GM23338 (cell line): ENCODE data around the gene WDR5B. TPM values are rescaled to one million over a fixed set of nuclear protein-coding genes. Genes with fewer than 3 reads are reported as not detected.

Experiments
- ATAC-seq: fragments of 200-7000 bp; cut with Tn5 transposase; 3 replicates; pipeline ENCODE4 v1.9.1; 2020
- DNase-seq: peaks from one replicate; pipeline ENCODE4 v3.0.0-alpha.2; 2015; ENCODE audit warnings: low spot score
- H2AFZ ChIP-seq: fragments of 200-600 bp; sonication (generic); 2 replicates; pipeline ENCODE4 v1.8.0; 2016; ENCODE audit warnings: antibody characterized with exemption, mild to moderate bottlenecking, moderate library complexity
- H3F3A ChIP-seq: fragments of 200-600 bp; sonication (generic); replicated peaks from 2 replicates; pipeline ENCODE4 v1.8.0; 2017; ENCODE audit warnings: antibody characterized with exemption, mixed run types, low read depth
- H3K27ac ChIP-seq: fragments of 200-600 bp; sonication (generic); 2 replicates; pipeline ENCODE4 v1.6.1; 2016; ENCODE audit warnings: low read depth
- H3K27me3 ChIP-seq: fragments of 200-600 bp; sonication (generic); 2 replicates; pipeline ENCODE4 v1.8.0; 2016; ENCODE audit warnings: mild to moderate bottlenecking, mixed run types, moderate library complexity; ENCODE audit not compliant: insufficient read depth
- H3K36me3 ChIP-seq: fragments of 200-600 bp; sonication (generic); 2 replicates; pipeline ENCODE4 v1.8.0; 2016; ENCODE audit warnings: mild to moderate bottlenecking; ENCODE audit not compliant: insufficient read depth
- H3K4me1 ChIP-seq: fragments of 200-600 bp; sonication (generic); 2 replicates; pipeline ENCODE4 v1.8.0; 2016; ENCODE audit warnings: mild to moderate bottlenecking, moderate library complexity; ENCODE audit not compliant: insufficient read depth
- H3K4me2 ChIP-seq: fragments of 200-600 bp; sonication (generic); 2 replicates; pipeline ENCODE4 v1.7.1; 2017; ENCODE audit warnings: mixed run types
- H3K4me3 ChIP-seq: fragments of 200-600 bp; sonication (generic); 2 replicates; pipeline ENCODE4 v1.6.1; 2016; ENCODE audit warnings: mixed run types
- H3K79me2 ChIP-seq: fragments of 200-600 bp; sonication (generic); replicated peaks from 2 replicates; pipeline ENCODE4 v1.8.0; 2017; ENCODE audit warnings: mild to moderate bottlenecking; ENCODE audit not compliant: insufficient read depth
- H3K9me2 ChIP-seq: fragments of 200-600 bp; sonication (generic); 2 replicates; pipeline ENCODE4 v1.8.0; 2017; ENCODE audit not compliant: insufficient read depth
- H4K20me1 ChIP-seq: fragments of 200-600 bp; sonication (generic); replicated peaks from 2 replicates; pipeline ENCODE4 v1.8.0; 2017; ENCODE audit warnings: mild to moderate bottlenecking; ENCODE audit not compliant: insufficient read depth
- H3K27ac Mint-ChIP-seq: 2 replicates; pipeline ENCODE4 v1.8.0; 2020; ENCODE audit warnings: inconsistent platforms, mild to moderate bottlenecking, moderate library complexity, mixed read lengths
- H3K27me3 Mint-ChIP-seq: 3 replicates; pipeline ENCODE4 v1.8.0; 2022; ENCODE audit warnings: low read depth, mild to moderate bottlenecking, moderate library complexity, mixed read lengths, inconsistent platforms; ENCODE audit not compliant: insufficient read depth, poor library complexity
- H3K36me3 Mint-ChIP-seq: 3 replicates; pipeline ENCODE4 v1.8.0; 2021; ENCODE audit warnings: low read depth, mild to moderate bottlenecking, inconsistent platforms, moderate library complexity, mixed read lengths
- H3K4me1 Mint-ChIP-seq: 3 replicates; pipeline ENCODE4 v1.8.0; 2020; ENCODE audit warnings: mild to moderate bottlenecking, inconsistent platforms, mixed read lengths
- H3K4me3 Mint-ChIP-seq: 3 replicates; pipeline ENCODE4 v1.8.0; 2021; ENCODE audit warnings: moderate library complexity, mild to moderate bottlenecking, inconsistent platforms, mixed read lengths
- H3K9me3 Mint-ChIP-seq: 3 replicates; pipeline ENCODE4 v1.8.0; 2020; ENCODE audit warnings: moderate library complexity, mild to moderate bottlenecking, inconsistent platforms, mixed read lengths
- CREB1 ChIP-seq: fragments of 250-450 bp; sonication (Bioruptor Pico); IDR thresholded peaks from 2 replicates; pipeline ENCODE4 v1.5.0; 2020; ENCODE audit warnings: low read depth, mild to moderate bottlenecking, moderate library complexity
- EZH2phosphoT487 ChIP-seq: fragments of 200-600 bp; sonication (generic); IDR thresholded peaks from one replicate; pipeline ENCODE4 v1.8.1; 2018; ENCODE audit warnings: antibody characterized with exemption; ENCODE audit not compliant: unreplicated experiment
- JUNB ChIP-seq: IDR thresholded peaks from one replicate; pipeline ENCODE4 v1.6.1; 2016; ENCODE audit warnings: antibody characterized with exemption; ENCODE audit not compliant: unreplicated experiment
- NANOG ChIP-seq: IDR thresholded peaks from 2 replicates; pipeline ENCODE4 v1.6.1; 2016; ENCODE audit warnings: antibody characterized with exemption, borderline replicate concordance
- POLR2AphosphoS5 ChIP-seq: IDR thresholded peaks from 2 replicates; pipeline ENCODE4 v1.6.1; 2016; ENCODE audit warnings: antibody characterized with exemption, low read depth
- STAT1 ChIP-seq: IDR thresholded peaks from one replicate; pipeline ENCODE4 v1.6.1; 2016; ENCODE audit warnings: antibody characterized with exemption; ENCODE audit not compliant: unreplicated experiment
- polyA plus RNA-seq: library from polyadenylated mRNA; unstranded; fragments of >200 nt; fragmentation: Nextera tagmentation; extraction: Ambion mirVana; gene quantifications from 2 replicates; pipeline ENCODE4 v1.2.1, GENCODE V29; 2016
- total RNA-seq: library from RNA; depleted of rRNA; stranded (reverse); fragments of >200 nt; shearing (Covaris generic); gene quantifications from 2 replicates; pipeline ENCODE4 v1.2.3, GENCODE V29; 2014
- TF ChIP-seq, protein P1 (sequence below), 2 experiments: fragments of 200-600 bp in 1 of 2; sonication (generic) in 1 of 2; conservative IDR thresholded peaks; 2 replicates each; pipeline versions ENCODE4 v1.5.1 to v1.6.1; 2016 to 2017; ENCODE audit warnings: antibody characterized with exemption in 2 of 2, low read depth in 2 of 2, mild to moderate bottlenecking in 2 of 2, moderate library complexity in 1 of 2
- TF ChIP-seq, protein P2 (sequence below): IDR thresholded peaks from 2 replicates; pipeline ENCODE4 v1.6.1; 2016; ENCODE audit warnings: antibody characterized with exemption
- TF ChIP-seq, protein P3 (sequence below): fragments of 250-450 bp; sonication (Bioruptor Pico); IDR thresholded peaks from 2 replicates; pipeline ENCODE4 v1.5.0; 2020; ENCODE audit warnings: mild to moderate bottlenecking, moderate library complexity
- TF ChIP-seq, protein P4 (sequence below): IDR thresholded peaks from one replicate; pipeline ENCODE4 v1.6.1; 2018; ENCODE audit warnings: antibody characterized with exemption; ENCODE audit not compliant: unreplicated experiment

Gene WDR5B
- total and polyA plus RNA-seq, 2 experiments from 2014 or later, result 0.81 to 2.7 TPM

GRCh38 chr3:122458992-122459391 lies 43.1 kb upstream of the WDR5B start:
- ATAC-seq (peak; percentile 41; the same call in 2 of the 3 replicates), DNase-seq (peak; percentile 71)
- Histone ChIP-seq H3K79me2 (no peaks in the 10 kb centered on the region), H3K36me3 (peaks cover 34% of the 10 kb centered on the region), H3F3A (peaks cover 4% of the 10 kb centered on the region; the same call in 1 of the 2 replicates), H3K27me3 (no peaks in the 10 kb centered on the region), H3K4me1 (no peaks in the 10 kb centered on the region), H3K4me2 (no peak overlapping the region), H4K20me1 (no peaks in the 10 kb centered on the region), H3K27ac (peak overlapping the region; percentile 86), H2AFZ (no peak overlapping the region), H3K4me3 (no peak overlapping the region), H3K9me2 (no peaks in the 10 kb centered on the region)
- H3K4me1 Mint-ChIP-seq, result no peaks in the 10 kb centered on the region
- TF ChIP-seq NANOG, result no peak
- TF ChIP-seq, protein P1, sequence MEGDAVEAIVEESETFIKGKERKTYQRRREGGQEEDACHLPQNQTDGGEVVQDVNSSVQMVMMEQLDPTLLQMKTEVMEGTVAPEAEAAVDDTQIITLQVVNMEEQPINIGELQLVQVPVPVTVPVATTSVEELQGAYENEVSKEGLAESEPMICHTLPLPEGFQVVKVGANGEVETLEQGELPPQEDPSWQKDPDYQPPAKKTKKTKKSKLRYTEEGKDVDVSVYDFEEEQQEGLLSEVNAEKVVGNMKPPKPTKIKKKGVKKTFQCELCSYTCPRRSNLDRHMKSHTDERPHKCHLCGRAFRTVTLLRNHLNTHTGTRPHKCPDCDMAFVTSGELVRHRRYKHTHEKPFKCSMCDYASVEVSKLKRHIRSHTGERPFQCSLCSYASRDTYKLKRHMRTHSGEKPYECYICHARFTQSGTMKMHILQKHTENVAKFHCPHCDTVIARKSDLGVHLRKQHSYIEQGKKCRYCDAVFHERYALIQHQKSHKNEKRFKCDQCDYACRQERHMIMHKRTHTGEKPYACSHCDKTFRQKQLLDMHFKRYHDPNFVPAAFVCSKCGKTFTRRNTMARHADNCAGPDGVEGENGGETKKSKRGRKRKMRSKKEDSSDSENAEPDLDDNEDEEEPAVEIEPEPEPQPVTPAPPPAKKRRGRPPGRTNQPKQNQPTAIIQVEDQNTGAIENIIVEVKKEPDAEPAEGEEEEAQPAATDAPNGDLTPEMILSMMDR (conservative IDR thresholded peaks at IDR 0.05; ENCODE audit: low read depth in 2 of 2), result peak; percentile 56 to 66
- H3K9me3 Mint-ChIP-seq, result no peaks in the 10 kb centered on the region
- H3K27me3 Mint-ChIP-seq, result no peaks in the 10 kb centered on the region
- H3K27ac Mint-ChIP-seq, result no peak overlapping the region
- peaks cover 54% of the 10 kb centered on the region for H3K36me3 Mint-ChIP-seq
- no peak overlapping the region for H3K4me3 Mint-ChIP-seq

DNA sequence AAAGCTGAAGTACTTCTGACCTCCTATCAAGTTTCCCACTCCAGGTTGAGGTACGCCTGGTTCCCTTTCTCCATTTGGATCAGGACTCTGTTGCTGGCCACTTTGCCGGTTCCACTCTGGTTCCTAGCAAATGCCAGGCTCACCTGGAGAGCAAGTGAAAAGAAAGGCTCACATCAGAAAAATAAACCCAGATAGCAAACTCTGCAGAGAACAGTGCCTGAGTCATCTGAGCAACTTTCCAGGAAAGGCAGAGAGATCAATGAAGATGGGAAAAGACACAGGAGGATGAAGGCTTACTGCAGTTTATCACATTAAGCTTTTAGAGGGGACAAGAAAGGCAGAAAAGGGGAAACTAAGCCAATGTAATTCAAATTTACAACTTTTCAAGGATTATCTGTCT lies 41.8 kb upstream of the WDR5B start:
- ATAC-seq, result no peak
- Histone ChIP-seq H4K20me1 (no peaks in the 10 kb centered on the region), H3K79me2 (no peaks in the 10 kb centered on the region), H3K9me2 (no peaks in the 10 kb centered on the region), H3K36me3 (peaks cover 30% of the 10 kb centered on the region), H3F3A (peaks cover 4% of the 10 kb centered on the region; the same call in 1 of the 2 replicates), H3K4me3 (no peak overlapping the region), H2AFZ (no peak overlapping the region), H3K4me1 (no peaks in the 10 kb centered on the region), H3K27ac (no peak overlapping the region), H3K4me2 (no peak overlapping the region), H3K27me3 (no peaks in the 10 kb centered on the region)
- Mint-ChIP-seq H3K36me3 (peaks cover 52% of the 10 kb centered on the region), H3K9me3 (no peaks in the 10 kb centered on the region), H3K27ac (no peak overlapping the region), H3K27me3 (no peaks in the 10 kb centered on the region), H3K4me1 (no peaks in the 10 kb centered on the region), H3K4me3 (no peak overlapping the region)
- DNase-seq, result no peak
- TF ChIP-seq, protein P2, sequence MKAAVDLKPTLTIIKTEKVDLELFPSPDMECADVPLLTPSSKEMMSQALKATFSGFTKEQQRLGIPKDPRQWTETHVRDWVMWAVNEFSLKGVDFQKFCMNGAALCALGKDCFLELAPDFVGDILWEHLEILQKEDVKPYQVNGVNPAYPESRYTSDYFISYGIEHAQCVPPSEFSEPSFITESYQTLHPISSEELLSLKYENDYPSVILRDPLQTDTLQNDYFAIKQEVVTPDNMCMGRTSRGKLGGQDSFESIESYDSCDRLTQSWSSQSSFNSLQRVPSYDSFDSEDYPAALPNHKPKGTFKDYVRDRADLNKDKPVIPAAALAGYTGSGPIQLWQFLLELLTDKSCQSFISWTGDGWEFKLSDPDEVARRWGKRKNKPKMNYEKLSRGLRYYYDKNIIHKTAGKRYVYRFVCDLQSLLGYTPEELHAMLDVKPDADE, result no peak
- TF ChIP-seq EZH2phosphoT487 (no peak), POLR2AphosphoS5 (no peak), NANOG (no peak), CREB1 (no peak), JUNB (no peak), STAT1 (no peak)
- TF ChIP-seq, protein P3, sequence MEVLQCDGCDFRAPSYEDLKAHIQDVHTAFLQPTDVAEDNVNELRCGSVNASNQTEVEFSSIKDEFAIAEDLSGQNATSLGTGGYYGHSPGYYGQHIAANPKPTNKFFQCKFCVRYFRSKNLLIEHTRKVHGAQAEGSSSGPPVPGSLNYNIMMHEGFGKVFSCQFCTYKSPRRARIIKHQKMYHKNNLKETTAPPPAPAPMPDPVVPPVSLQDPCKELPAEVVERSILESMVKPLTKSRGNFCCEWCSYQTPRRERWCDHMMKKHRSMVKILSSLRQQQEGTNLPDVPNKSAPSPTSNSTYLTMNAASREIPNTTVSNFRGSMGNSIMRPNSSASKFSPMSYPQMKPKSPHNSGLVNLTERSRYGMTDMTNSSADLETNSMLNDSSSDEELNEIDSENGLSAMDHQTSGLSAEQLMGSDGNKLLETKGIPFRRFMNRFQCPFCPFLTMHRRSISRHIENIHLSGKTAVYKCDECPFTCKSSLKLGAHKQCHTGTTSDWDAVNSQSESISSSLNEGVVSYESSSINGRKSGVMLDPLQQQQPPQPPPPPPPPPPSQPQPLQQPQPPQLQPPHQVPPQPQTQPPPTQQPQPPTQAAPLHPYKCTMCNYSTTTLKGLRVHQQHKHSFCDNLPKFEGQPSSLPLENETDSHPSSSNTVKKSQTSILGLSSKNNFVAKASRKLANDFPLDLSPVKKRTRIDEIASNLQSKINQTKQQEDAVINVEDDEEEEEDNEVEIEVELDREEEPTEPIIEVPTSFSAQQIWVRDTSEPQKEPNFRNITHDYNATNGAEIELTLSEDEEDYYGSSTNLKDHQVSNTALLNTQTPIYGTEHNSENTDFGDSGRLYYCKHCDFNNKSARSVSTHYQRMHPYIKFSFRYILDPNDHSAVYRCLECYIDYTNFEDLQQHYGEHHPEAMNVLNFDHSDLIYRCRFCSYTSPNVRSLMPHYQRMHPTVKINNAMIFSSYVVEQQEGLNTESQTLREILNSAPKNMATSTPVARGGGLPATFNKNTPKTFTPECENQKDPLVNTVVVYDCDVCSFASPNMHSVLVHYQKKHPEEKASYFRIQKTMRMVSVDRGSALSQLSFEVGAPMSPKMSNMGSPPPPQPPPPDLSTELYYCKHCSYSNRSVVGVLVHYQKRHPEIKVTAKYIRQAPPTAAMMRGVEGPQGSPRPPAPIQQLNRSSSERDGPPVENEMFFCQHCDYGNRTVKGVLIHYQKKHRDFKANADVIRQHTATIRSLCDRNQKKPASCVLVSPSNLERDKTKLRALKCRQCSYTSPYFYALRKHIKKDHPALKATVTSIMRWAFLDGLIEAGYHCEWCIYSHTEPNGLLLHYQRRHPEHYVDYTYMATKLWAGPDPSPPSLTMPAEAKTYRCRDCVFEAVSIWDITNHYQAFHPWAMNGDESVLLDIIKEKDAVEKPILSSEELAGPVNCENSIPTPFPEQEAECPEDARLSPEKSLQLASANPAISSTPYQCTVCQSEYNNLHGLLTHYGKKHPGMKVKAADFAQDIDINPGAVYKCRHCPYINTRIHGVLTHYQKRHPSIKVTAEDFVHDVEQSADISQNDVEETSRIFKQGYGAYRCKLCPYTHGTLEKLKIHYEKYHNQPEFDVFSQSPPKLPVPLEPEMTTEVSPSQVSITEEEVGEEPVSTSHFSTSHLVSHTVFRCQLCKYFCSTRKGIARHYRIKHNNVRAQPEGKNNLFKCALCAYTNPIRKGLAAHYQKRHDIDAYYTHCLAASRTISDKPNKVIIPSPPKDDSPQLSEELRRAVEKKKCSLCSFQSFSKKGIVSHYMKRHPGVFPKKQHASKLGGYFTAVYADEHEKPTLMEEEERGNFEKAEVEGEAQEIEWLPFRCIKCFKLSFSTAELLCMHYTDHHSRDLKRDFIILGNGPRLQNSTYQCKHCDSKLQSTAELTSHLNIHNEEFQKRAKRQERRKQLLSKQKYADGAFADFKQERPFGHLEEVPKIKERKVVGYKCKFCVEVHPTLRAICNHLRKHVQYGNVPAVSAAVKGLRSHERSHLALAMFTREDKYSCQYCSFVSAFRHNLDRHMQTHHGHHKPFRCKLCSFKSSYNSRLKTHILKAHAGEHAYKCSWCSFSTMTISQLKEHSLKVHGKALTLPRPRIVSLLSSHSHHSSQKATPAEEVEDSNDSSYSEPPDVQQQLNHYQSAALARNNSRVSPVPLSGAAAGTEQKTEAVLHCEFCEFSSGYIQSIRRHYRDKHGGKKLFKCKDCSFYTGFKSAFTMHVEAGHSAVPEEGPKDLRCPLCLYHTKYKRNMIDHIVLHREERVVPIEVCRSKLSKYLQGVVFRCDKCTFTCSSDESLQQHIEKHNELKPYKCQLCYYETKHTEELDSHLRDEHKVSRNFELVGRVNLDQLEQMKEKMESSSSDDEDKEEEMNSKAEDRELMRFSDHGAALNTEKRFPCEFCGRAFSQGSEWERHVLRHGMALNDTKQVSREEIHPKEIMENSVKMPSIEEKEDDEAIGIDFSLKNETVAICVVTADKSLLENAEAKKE (CRISPR knock-in tag), result no peak
- TF ChIP-seq, protein P4, sequence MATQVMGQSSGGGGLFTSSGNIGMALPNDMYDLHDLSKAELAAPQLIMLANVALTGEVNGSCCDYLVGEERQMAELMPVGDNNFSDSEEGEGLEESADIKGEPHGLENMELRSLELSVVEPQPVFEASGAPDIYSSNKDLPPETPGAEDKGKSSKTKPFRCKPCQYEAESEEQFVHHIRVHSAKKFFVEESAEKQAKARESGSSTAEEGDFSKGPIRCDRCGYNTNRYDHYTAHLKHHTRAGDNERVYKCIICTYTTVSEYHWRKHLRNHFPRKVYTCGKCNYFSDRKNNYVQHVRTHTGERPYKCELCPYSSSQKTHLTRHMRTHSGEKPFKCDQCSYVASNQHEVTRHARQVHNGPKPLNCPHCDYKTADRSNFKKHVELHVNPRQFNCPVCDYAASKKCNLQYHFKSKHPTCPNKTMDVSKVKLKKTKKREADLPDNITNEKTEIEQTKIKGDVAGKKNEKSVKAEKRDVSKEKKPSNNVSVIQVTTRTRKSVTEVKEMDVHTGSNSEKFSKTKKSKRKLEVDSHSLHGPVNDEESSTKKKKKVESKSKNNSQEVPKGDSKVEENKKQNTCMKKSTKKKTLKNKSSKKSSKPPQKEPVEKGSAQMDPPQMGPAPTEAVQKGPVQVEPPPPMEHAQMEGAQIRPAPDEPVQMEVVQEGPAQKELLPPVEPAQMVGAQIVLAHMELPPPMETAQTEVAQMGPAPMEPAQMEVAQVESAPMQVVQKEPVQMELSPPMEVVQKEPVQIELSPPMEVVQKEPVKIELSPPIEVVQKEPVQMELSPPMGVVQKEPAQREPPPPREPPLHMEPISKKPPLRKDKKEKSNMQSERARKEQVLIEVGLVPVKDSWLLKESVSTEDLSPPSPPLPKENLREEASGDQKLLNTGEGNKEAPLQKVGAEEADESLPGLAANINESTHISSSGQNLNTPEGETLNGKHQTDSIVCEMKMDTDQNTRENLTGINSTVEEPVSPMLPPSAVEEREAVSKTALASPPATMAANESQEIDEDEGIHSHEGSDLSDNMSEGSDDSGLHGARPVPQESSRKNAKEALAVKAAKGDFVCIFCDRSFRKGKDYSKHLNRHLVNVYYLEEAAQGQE, result no peak
